ENCODE results near the gene ZNF414.
A peak's percentile ranks its signal among the peaks of the same experiment; 100 is the strongest.

Gene ZNF414

GRCh38 chr19:8498295-8498694, 15.7 kb downstream of the ZNF414 start:
- Histone ChIP-seq H3K4me3 (ENCODE audit: control insufficient read depth in 1 of 7, extremely low read depth in 1 of 7, insufficient read depth in 4 of 7, low read depth in 2 of 7, low read length in 6 of 7) (no peak overlapping the region), H3K27me3 (replicated peaks in 2 of 5; ENCODE audit: control insufficient read depth in 4 of 5, insufficient read depth in 5 of 5, low read length in 4 of 5) (no peaks in the 10 kb centered on the region), H3K27ac (ENCODE audit: insufficient read depth in 1 of 2, low read depth in 1 of 2, low read length in 2 of 2, poor library complexity in 1 of 2, severe bottlenecking in 2 of 2) (no peak overlapping the region), H3K36me3 (ENCODE audit: control insufficient read depth in 4 of 4, insufficient read depth in 4 of 4, low read length in 3 of 4) (peaks cover 0 to 30% (median 13%) of the 10 kb centered on the region in 4 experiments), H3K9me3 (ENCODE audit: control extremely low read depth in 1 of 5, control insufficient read depth in 4 of 5, insufficient read depth in 2 of 5, low read depth in 1 of 5, low read length in 4 of 5) (no peaks in the 10 kb centered on the region), H3K4me1 (ENCODE audit: control extremely low read depth in 1 of 4, control insufficient read depth in 4 of 4, insufficient read depth in 4 of 4, low read length in 3 of 4) (peaks cover 10 to 89% (median 64%) of the 10 kb centered on the region in 4 experiments)
- ChIA-PET POLR2A (no interaction called here), CTCF (interaction anchor here (1.0 to 6.9 kb wide), 4 partner anchors 8 to 81 kb away, joined by 3 to 41 read pairs (median 6); partner anchors contain the start of gene ZNF414)
- 92% methylated on average over 20 of the region's 22 CpGs for WGBS (ENCODE audit: insufficient coverage)
- DNase-seq, result no peak

GRCh38 chr19:8494158-8494557, 19.8 kb downstream of the ZNF414 start:
- H3K9me3 ChIP-seq (ENCODE audit: control extremely low read depth in 1 of 5, control insufficient read depth in 4 of 5, insufficient read depth in 2 of 5, low read depth in 1 of 5, low read length in 4 of 5), result no peaks in the 10 kb centered on the region
- ChIA-PET POLR2A (interaction anchor here (0.5 to 1.3 kb wide), 3 partner anchors 8 to 20 kb away, joined by 3 to 4 read pairs (median 4); partner anchors contain the start of genes PRAM1 and ZNF414), CTCF (interaction anchor here (0.6 to 5.5 kb wide), 7 partner anchors 9 to 1982 kb away, joined by 3 to 35 read pairs (median 6); partner anchors contain the start of gene MYO1F)
- peak overlapping the region in 5 of 7 experiments; percentile 37 to 60 (median 46) for H3K4me3 ChIP-seq (ENCODE audit: control insufficient read depth in 1 of 7, extremely low read depth in 1 of 7, insufficient read depth in 4 of 7, low read depth in 2 of 7, low read length in 6 of 7)
- H3K27ac ChIP-seq (ENCODE audit: insufficient read depth in 1 of 2, low read depth in 1 of 2, low read length in 2 of 2, poor library complexity in 1 of 2, severe bottlenecking in 2 of 2), result peak overlapping the region; percentile 50 to 70
- peak; percentile 71 to 93 (median 92) for DNase-seq
- H3K36me3 ChIP-seq (ENCODE audit: control insufficient read depth in 4 of 4, insufficient read depth in 4 of 4, low read length in 3 of 4), result peaks cover 0 to 60% (median 29%) of the 10 kb centered on the region in 4 experiments
- H3K27me3 ChIP-seq (replicated peaks in 2 of 5; ENCODE audit: control insufficient read depth in 4 of 5, insufficient read depth in 5 of 5, low read length in 4 of 5), result no peaks in the 10 kb centered on the region
- 2% methylated on average over 6 of the region's 7 CpGs for WGBS (ENCODE audit: insufficient coverage)
- peaks cover 2 to 77% (median 49%) of the 10 kb centered on the region in 4 experiments for H3K4me1 ChIP-seq (ENCODE audit: control extremely low read depth in 1 of 4, control insufficient read depth in 4 of 4, insufficient read depth in 4 of 4, low read length in 3 of 4)

GRCh38 chr19:8491574-8491973, 22.4 kb downstream of the ZNF414 start:
- POLR2A ChIA-PET, result no interaction called here

GRCh38 chr19:8490873-8491272, 23.1 kb downstream of the ZNF414 start:
- no peaks in the 10 kb centered on the region for H3K27me3 ChIP-seq (replicated peaks in 2 of 5; ENCODE audit: control insufficient read depth in 4 of 5, insufficient read depth in 5 of 5, low read length in 4 of 5)
- WGBS (ENCODE audit: insufficient coverage), result 98% methylated on average over 8 of the region's 12 CpGs
- CTCF ChIA-PET, result interaction anchor here (0.9 to 1.6 kb wide), 3 partner anchors 9 to 18 kb away, joined by 3 to 4 read pairs (median 3); no protein-coding TSS in a partner anchor
- H3K27ac ChIP-seq (ENCODE audit: insufficient read depth in 1 of 2, low read depth in 1 of 2, low read length in 2 of 2, poor library complexity in 1 of 2, severe bottlenecking in 2 of 2), result peak overlapping the region in 1 of 2 experiments; percentile 25
- POLR2A ChIA-PET, result no interaction called here
- no peak overlapping the region for H3K4me3 ChIP-seq (ENCODE audit: control insufficient read depth in 1 of 7, extremely low read depth in 1 of 7, insufficient read depth in 4 of 7, low read depth in 2 of 7, low read length in 6 of 7)
- no peaks in the 10 kb centered on the region for H3K9me3 ChIP-seq (ENCODE audit: control extremely low read depth in 1 of 5, control insufficient read depth in 4 of 5, insufficient read depth in 2 of 5, low read depth in 1 of 5, low read length in 4 of 5)
- peaks cover 8 to 83% (median 76%) of the 10 kb centered on the region in 4 experiments for H3K4me1 ChIP-seq (ENCODE audit: control extremely low read depth in 1 of 4, control insufficient read depth in 4 of 4, insufficient read depth in 4 of 4, low read length in 3 of 4)
- no peak for DNase-seq
- peaks cover 5 to 71% (median 32%) of the 10 kb centered on the region in 4 experiments for H3K36me3 ChIP-seq (ENCODE audit: control insufficient read depth in 4 of 4, insufficient read depth in 4 of 4, low read length in 3 of 4)

More at GRCh38 chr19:8491574-8491973, 22.4 kb downstream of the ZNF414 start:
- Histone ChIP-seq H3K9me3 (ENCODE audit: control extremely low read depth in 1 of 5, control insufficient read depth in 4 of 5, insufficient read depth in 2 of 5, low read depth in 1 of 5, low read length in 4 of 5) (no peaks in the 10 kb centered on the region), H3K27ac (ENCODE audit: insufficient read depth in 1 of 2, low read depth in 1 of 2, low read length in 2 of 2, poor library complexity in 1 of 2, severe bottlenecking in 2 of 2) (no peak overlapping the region), H3K4me1 (ENCODE audit: control extremely low read depth in 1 of 4, control insufficient read depth in 4 of 4, insufficient read depth in 4 of 4, low read length in 3 of 4) (peaks cover 8 to 81% (median 71%) of the 10 kb centered on the region in 4 experiments), H3K4me3 (ENCODE audit: control insufficient read depth in 1 of 7, extremely low read depth in 1 of 7, insufficient read depth in 4 of 7, low read depth in 2 of 7, low read length in 6 of 7) (no peak overlapping the region), H3K36me3 (ENCODE audit: control insufficient read depth in 4 of 4, insufficient read depth in 4 of 4, low read length in 3 of 4) (peaks cover 3 to 65% (median 27%) of the 10 kb centered on the region in 4 experiments), H3K27me3 (replicated peaks in 2 of 5; ENCODE audit: control insufficient read depth in 4 of 5, insufficient read depth in 5 of 5, low read length in 4 of 5) (no peaks in the 10 kb centered on the region)
- CTCF ChIA-PET, result interaction anchor here (1.6 to 5.5 kb wide), 3 partner anchors 12 to 88 kb away, joined by 3 to 35 read pairs (median 6); partner anchors contain the start of genes MYO1F and PRAM1
- WGBS (ENCODE audit: insufficient coverage), result 93% methylated on average over 6 of the region's 6 CpGs
- no peak for DNase-seq

- H3K9me3 ChIP-seq (ENCODE audit: control extremely low read depth in 1 of 5, control insufficient read depth in 4 of 5, insufficient read depth in 2 of 5, low read depth in 1 of 5, low read length in 4 of 5), result no peaks in the 10 kb centered on the region
- H3K27ac ChIP-seq (ENCODE audit: insufficient read depth in 1 of 2, low read depth in 1 of 2, low read length in 2 of 2, poor library complexity in 1 of 2, severe bottlenecking in 2 of 2), result peak overlapping the region in 1 of 2 experiments; percentile 51
- H3K4me3 ChIP-seq (ENCODE audit: control insufficient read depth in 1 of 7, extremely low read depth in 1 of 7, insufficient read depth in 4 of 7, low read depth in 2 of 7, low read length in 6 of 7), result no peak overlapping the region
- peaks cover 8 to 82% (median 73%) of the 10 kb centered on the region in 4 experiments for H3K4me1 ChIP-seq (ENCODE audit: control extremely low read depth in 1 of 4, control insufficient read depth in 4 of 4, insufficient read depth in 4 of 4, low read length in 3 of 4)
- no peaks in the 10 kb centered on the region for H3K27me3 ChIP-seq (replicated peaks in 2 of 5; ENCODE audit: control insufficient read depth in 4 of 5, insufficient read depth in 5 of 5, low read length in 4 of 5)
- H3K36me3 ChIP-seq (ENCODE audit: control insufficient read depth in 4 of 4, insufficient read depth in 4 of 4, low read length in 3 of 4), result peaks cover 9 to 71% (median 36%) of the 10 kb centered on the region in 4 experiments
- no peak for DNase-seq
- CTCF ChIA-PET, result interaction anchor here (0.9 to 1.6 kb wide), 3 partner anchors 10 to 19 kb away, joined by 3 to 4 read pairs (median 3); no protein-coding TSS in a partner anchor
- WGBS (ENCODE audit: insufficient coverage), result 87% methylated on average over 22 of the region's 24 CpGs
- POLR2A ChIA-PET, result no interaction called here
Measured at GRCh38 chr19:8490395-8490760, 23.6 kb downstream of the ZNF414 start.

GRCh38 chr19:8489561-8490394, 24.2 kb downstream of the ZNF414 start:
- no peak overlapping the region for H3K4me3 ChIP-seq (ENCODE audit: control insufficient read depth in 1 of 7, extremely low read depth in 1 of 7, insufficient read depth in 4 of 7, low read depth in 2 of 7, low read length in 6 of 7)
- 92% methylated on average over 23 of the region's 25 CpGs for WGBS (ENCODE audit: insufficient coverage)
- no peaks in the 10 kb centered on the region for H3K27me3 ChIP-seq (replicated peaks in 2 of 5; ENCODE audit: control insufficient read depth in 4 of 5, insufficient read depth in 5 of 5, low read length in 4 of 5)
- ChIA-PET CTCF (interaction anchor here (1.2 to 5.3 kb wide), 4 partner anchors 7 to 90 kb away, joined by 4 to 94 read pairs (median 32); partner anchors contain the start of genes MYO1F and PRAM1), POLR2A (no interaction called here)
- peak overlapping the region in 1 of 2 experiments; percentile 51 for H3K27ac ChIP-seq (ENCODE audit: insufficient read depth in 1 of 2, low read depth in 1 of 2, low read length in 2 of 2, poor library complexity in 1 of 2, severe bottlenecking in 2 of 2)
- peaks cover 10 to 76% (median 42%) of the 10 kb centered on the region in 4 experiments for H3K36me3 ChIP-seq (ENCODE audit: control insufficient read depth in 4 of 4, insufficient read depth in 4 of 4, low read length in 3 of 4)
- H3K9me3 ChIP-seq (ENCODE audit: control extremely low read depth in 1 of 5, control insufficient read depth in 4 of 5, insufficient read depth in 2 of 5, low read depth in 1 of 5, low read length in 4 of 5), result no peaks in the 10 kb centered on the region
- DNase-seq, result no peak
- peaks cover 5 to 76% (median 68%) of the 10 kb centered on the region in 4 experiments for H3K4me1 ChIP-seq (ENCODE audit: control extremely low read depth in 1 of 4, control insufficient read depth in 4 of 4, insufficient read depth in 4 of 4, low read length in 3 of 4)
